ENCODE measurements around the gene AGTRAP.

DNA sequence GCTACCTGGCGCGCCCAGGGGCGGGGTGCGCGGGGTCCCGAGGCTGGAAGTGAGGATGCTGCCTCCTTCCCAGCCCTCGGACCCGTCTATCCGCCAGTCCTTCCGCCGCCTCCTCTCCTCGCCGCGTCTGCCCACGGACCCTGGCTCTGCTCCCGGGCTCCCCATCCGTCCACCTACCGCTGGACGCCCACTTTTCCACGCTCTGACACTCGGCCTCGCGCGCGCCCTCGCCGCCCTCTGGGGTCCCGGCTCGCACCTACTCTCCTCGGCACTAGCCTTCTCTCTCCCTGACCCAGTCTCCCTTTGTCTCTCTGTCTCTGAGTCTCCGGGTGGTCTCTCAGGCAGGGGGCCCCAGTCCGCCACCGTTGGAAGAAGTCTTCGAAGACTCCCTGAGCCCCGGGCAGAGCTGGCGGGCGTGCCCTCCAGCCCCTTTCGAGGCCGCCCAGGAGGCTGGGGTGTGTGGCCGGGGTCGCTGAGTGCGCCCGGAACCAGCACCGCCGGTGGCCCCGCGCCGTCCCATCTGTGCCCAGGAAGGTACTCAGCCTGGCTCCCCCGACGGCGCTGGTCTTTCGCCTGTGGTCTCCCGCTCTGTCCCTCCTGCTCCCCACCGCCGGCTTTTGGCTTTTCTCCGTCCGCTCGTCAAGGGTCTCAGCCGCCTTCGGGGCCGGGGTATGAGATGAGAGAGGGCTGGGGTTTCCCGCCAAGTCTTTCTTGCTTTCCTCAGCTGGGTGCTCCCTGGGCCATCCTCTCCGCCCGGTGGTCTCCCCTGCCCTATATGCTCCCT, 43.8 kb upstream of the AGTRAP start:
- TF ChIP-seq, protein P1, sequence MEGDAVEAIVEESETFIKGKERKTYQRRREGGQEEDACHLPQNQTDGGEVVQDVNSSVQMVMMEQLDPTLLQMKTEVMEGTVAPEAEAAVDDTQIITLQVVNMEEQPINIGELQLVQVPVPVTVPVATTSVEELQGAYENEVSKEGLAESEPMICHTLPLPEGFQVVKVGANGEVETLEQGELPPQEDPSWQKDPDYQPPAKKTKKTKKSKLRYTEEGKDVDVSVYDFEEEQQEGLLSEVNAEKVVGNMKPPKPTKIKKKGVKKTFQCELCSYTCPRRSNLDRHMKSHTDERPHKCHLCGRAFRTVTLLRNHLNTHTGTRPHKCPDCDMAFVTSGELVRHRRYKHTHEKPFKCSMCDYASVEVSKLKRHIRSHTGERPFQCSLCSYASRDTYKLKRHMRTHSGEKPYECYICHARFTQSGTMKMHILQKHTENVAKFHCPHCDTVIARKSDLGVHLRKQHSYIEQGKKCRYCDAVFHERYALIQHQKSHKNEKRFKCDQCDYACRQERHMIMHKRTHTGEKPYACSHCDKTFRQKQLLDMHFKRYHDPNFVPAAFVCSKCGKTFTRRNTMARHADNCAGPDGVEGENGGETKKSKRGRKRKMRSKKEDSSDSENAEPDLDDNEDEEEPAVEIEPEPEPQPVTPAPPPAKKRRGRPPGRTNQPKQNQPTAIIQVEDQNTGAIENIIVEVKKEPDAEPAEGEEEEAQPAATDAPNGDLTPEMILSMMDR (IDR thresholded peaks at IDR 0.05; ENCODE audit: low read depth, low read length), result no peak
- TF ChIP-seq EZH2phosphoT487 (IDR thresholded peaks at IDR 0.05; ENCODE audit: low read depth), result no peak

Measured in OCI-LY3 (cell line).